Activated CD8-positive, alpha-beta T cell treated with anti-CD3 and anti-CD28 coated beads for 36 hours (primary cell): Measurements from ENCODE around the gene ATP5F1D. TPM values are rescaled to one million over a fixed set of nuclear protein-coding genes. Genes with fewer than 3 reads are reported as not detected.

Experiments used
- ATAC-seq: fragments of 200-7000 bp; cut with Tn5 transposase; one replicate; pipeline ENCODE4 v1.10.0; 2021; ENCODE audit warnings: mild to moderate bottlenecking, moderate library complexity
- CTCF ChIA-PET: fragments of 350-600 bp; sonication (Branson Sonifier 250); formaldehyde crosslinking; loops from one replicate; lab custom pipeline; 2021; ENCODE audit warnings: antibody characterized with exemption; lab: Charles Lee
- POLR2A ChIA-PET: fragments of 350-600 bp; sonication (Branson Sonifier 250); formaldehyde crosslinking; loops from one replicate; lab custom pipeline; 2021; ENCODE audit warnings: antibody characterized with exemption; lab: Charles Lee
- DNase-seq: peaks from one replicate; pipeline ENCODE4 v3.0.0-alpha.2; 2020
- H3K27ac Mint-ChIP-seq: one replicate; pipeline ENCODE4 v1.8.0; 2021; ENCODE audit warnings: mild to moderate bottlenecking, mixed read lengths
- H3K27me3 Mint-ChIP-seq: one replicate; pipeline ENCODE4 v1.8.0; 2021; ENCODE audit warnings: mixed read lengths
- H3K36me3 Mint-ChIP-seq: one replicate; pipeline ENCODE4 v1.8.0; 2021; ENCODE audit warnings: low read depth, mixed read lengths
- H3K4me1 Mint-ChIP-seq: one replicate; pipeline ENCODE4 v1.8.0; 2021; ENCODE audit warnings: low read depth, mixed read lengths
- H3K4me3 Mint-ChIP-seq: one replicate; pipeline ENCODE4 v1.8.0; 2021; ENCODE audit warnings: mild to moderate bottlenecking, moderate library complexity, mixed read lengths
- H3K9me3 Mint-ChIP-seq: one replicate; pipeline ENCODE4 v1.8.0; 2021; ENCODE audit warnings: mixed read lengths
- CTCF ChIP-seq: fragments of 200-600 bp; IDR thresholded peaks from one replicate; pipeline ENCODE4 v1.8.0; 2022; ENCODE audit warnings: antibody characterized with exemption, mild to moderate bottlenecking
- intact Hi-C: fragments of 100-400 bp; cut with micrococcal nuclease; formaldehyde crosslinking; loops from one replicate; pipeline ENCODE4 v1.10.0; 2022
- total RNA-seq, 2 experiments: library from RNA; stranded (reverse); gene quantifications; one replicate each; pipeline ENCODE4 v1.2.3, GENCODE V29; 2021

The ATP5F1D gene
- total RNA-seq, 2 experiments from 2014 or later, result 186 to 199 TPM

- ATAC-seq (no peak), DNase-seq (no peak)
- peaks cover 65% of the 10 kb centered on the region for H3K36me3 Mint-ChIP-seq
- intact Hi-C loops, result loop anchor here (10.0 kb wide), 1 partner anchor 91 kb away; no protein-coding TSS in a partner anchor
- H3K27ac Mint-ChIP-seq, result peak overlapping the region; percentile 82
- no peaks in the 10 kb centered on the region for H3K9me3 Mint-ChIP-seq
- ChIA-PET CTCF (interaction anchor here (0.9 to 5.6 kb wide), 4 partner anchors 30 to 171 kb away, joined by 3 to 65 read pairs (median 3); no protein-coding TSS in a partner anchor), POLR2A (interaction anchor here (0.6 to 1.9 kb wide), 9 partner anchors 11 to 135 kb away, joined by 3 to 7 read pairs (median 4); partner anchors contain the start of genes ATP5F1D and MIDN)
- no peaks in the 10 kb centered on the region for H3K27me3 Mint-ChIP-seq
- peaks cover 49% of the 10 kb centered on the region for H3K4me1 Mint-ChIP-seq
- peak overlapping the region; percentile 74 for H3K4me3 Mint-ChIP-seq
- TF ChIP-seq CTCF, result no peak
These were observed 32.7 kb downstream of the ATP5F1D start for GRCh38 chr19:1274081-1274851.

- ATAC-seq, result no peak
- Mint-ChIP-seq H3K27ac (peak overlapping the region; percentile 82), H3K4me1 (peaks cover 52% of the 10 kb centered on the region), H3K4me3 (peak overlapping the region; percentile 74), H3K36me3 (peaks cover 69% of the 10 kb centered on the region), H3K27me3 (no peaks in the 10 kb centered on the region), H3K9me3 (no peaks in the 10 kb centered on the region)
- intact Hi-C loops, result loop anchor here (10.0 kb wide), 1 partner anchor 90 kb away; no protein-coding TSS in a partner anchor
- CTCF ChIA-PET, result interaction anchor here (0.9 to 5.6 kb wide), 3 partner anchors 8 to 98 kb away, joined by 3 to 65 read pairs (median 8); no protein-coding TSS in a partner anchor
- DNase-seq, result no peak
- TF ChIP-seq CTCF, result no peak
- POLR2A ChIA-PET, result interaction anchor here (1.0 to 1.2 kb wide), 4 partner anchors 13 to 72 kb away, joined by 3 to 8 read pairs (median 4); no protein-coding TSS in a partner anchor
These were observed 33.3 kb downstream of the ATP5F1D start for GRCh38 chr19:1274852-1275259.

DNA sequence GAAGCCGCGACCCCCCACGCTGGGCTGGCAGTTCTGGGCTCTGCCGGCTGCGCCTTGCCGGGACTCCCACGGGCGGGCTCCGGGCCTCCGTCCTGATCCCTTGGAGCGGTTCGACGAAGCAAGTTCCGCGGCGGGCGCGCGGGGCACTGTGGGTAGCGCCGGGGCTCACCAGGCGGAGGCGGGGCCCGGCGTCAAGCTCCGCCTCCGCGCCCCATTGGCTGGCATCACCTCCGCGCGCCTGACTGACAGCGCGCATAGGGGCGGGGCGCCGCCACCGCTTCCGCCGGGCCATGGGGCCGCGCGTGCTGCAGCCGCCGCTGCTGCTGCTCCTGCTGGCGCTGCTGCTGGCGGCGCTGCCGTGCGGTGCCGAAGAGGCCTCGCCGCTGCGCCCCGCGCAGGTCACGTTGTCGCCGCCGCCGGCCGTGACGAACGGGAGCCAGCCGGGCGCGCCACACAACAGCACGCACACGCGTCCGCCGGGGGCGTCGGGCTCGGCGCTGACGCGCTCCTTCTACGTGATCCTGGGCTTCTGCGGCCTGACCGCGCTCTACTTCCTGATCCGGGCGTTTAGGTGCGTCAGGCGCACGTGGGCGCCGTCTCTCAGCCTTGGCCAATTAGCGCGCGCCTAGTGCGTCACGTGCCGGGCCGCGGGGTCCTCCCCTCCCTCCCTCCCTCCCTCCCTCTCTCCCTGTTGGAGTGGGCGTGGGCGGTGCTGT lies 33.9 kb downstream of the ATP5F1D start, which contains the start of gene FAM174C:
Gene FAM174C, plus strand, starts transcription at position 271 of the 716 bp plus-strand sequence. Its CDS starts 20 bp downstream, at position 291.
- H3K4me1 Mint-ChIP-seq, result peaks cover 50% of the 10 kb centered on the region
- H3K36me3 Mint-ChIP-seq, result peaks cover 69% of the 10 kb centered on the region
- POLR2A ChIA-PET, result interaction anchor here (1.0 to 1.2 kb wide), 5 partner anchors 9 to 73 kb away, joined by 3 to 8 read pairs (median 4); no protein-coding TSS in a partner anchor
- CTCF ChIA-PET, result interaction anchor here (0.9 to 5.6 kb wide), 3 partner anchors 9 to 98 kb away, joined by 3 to 65 read pairs (median 8); no protein-coding TSS in a partner anchor
- no peak for TF ChIP-seq CTCF
- intact Hi-C loops, result loop anchor here (10.0 kb wide), 1 partner anchor 89 kb away; no protein-coding TSS in a partner anchor
- H3K27ac Mint-ChIP-seq, result peak within 1 kb of the TSS; percentile 98
- ATAC-seq (peak; percentile 87), DNase-seq (peak; percentile 99)
- H3K9me3 Mint-ChIP-seq, result no peaks in the 10 kb centered on the region
- no peaks in the 10 kb centered on the region for H3K27me3 Mint-ChIP-seq
- peak within 1 kb of the TSS; percentile 88 for H3K4me3 Mint-ChIP-seq

DNA sequence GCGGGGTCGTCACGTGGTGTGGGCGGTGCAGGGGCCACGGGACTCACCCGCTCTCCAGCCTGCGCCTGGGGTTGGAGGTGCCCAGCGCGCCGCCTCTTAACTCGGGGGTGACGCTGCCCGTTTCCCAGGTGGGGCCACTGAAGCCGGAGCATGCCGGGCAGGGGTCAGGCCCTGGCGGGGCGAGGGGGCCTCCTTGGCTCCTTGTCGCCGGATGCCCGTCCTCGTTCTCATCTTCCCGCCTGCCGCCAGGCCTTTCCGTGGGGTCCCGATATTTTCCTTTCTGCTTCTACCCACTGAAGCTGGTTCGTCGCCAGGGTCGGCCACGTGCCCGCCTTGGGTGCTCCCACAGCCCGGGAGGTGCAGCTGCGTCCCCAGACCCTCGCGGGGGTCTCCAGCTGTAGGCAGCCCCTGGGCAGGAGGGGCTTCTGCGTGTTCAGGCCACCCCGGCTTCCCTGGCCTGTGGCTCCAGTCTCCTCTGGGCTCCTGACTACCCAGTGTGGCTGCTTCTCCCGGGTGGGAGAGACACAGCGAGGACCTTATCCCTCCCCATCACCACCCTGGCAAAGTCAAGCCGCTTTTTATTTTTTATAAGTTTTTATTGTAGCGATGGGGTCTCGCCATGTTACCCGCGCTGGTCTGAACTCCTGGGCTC lies 34.6 kb downstream of the ATP5F1D start:
- H3K36me3 Mint-ChIP-seq, result peaks cover 63% of the 10 kb centered on the region
- CTCF ChIA-PET, result interaction anchor here (5.6 kb wide), 1 partner anchor 32 kb away, joined by 65 read pairs; no protein-coding TSS in a partner anchor
- no peak for TF ChIP-seq CTCF
- H3K4me1 Mint-ChIP-seq, result peaks cover 44% of the 10 kb centered on the region
- POLR2A ChIA-PET, result interaction anchor here (1.0 to 1.2 kb wide), 2 partner anchors 9 to 73 kb away, joined by 3 to 4 read pairs; no protein-coding TSS in a partner anchor
- ATAC-seq (no peak), DNase-seq (no peak)
- H3K27ac Mint-ChIP-seq, result peak overlapping the region; percentile 98
- H3K9me3 Mint-ChIP-seq, result no peaks in the 10 kb centered on the region
- intact Hi-C loops, result loop anchor here (10.0 kb wide), 1 partner anchor 89 kb away; no protein-coding TSS in a partner anchor
- no peaks in the 10 kb centered on the region for H3K27me3 Mint-ChIP-seq
- H3K4me3 Mint-ChIP-seq, result peak overlapping the region; percentile 88
